Upper lobe of right lung (tissue), 1 donor: Measurements from ENCODE around the gene GNAL. TPM values are rescaled to one million over a fixed set of nuclear protein-coding genes. Genes with fewer than 3 reads are reported as not detected.

Experiments used
- ATAC-seq: fragments of 200-7000 bp; cut with Tn5 transposase; one replicate; pipeline ENCODE4 v1.9.1; 2020; ENCODE audit warnings: mild to moderate bottlenecking, moderate library complexity
- DNase-seq: peaks from one replicate; pipeline ENCODE4 v3.0.0-alpha.2; 2020
- H3K27ac ChIP-seq: fragments of 200-600 bp; one replicate; pipeline ENCODE4 v1.8.0; 2022
- H3K27me3 ChIP-seq: fragments of 200-600 bp; one replicate; pipeline ENCODE4 v1.8.0; 2022; ENCODE audit warnings: mild to moderate bottlenecking
- H3K36me3 ChIP-seq: fragments of 200-600 bp; one replicate; pipeline ENCODE4 v1.8.0; 2022
- H3K4me1 ChIP-seq: fragments of 200-600 bp; one replicate; pipeline ENCODE4 v1.8.0; 2022
- H3K4me3 ChIP-seq: fragments of 200-600 bp; one replicate; pipeline ENCODE4 v1.8.0; 2022; ENCODE audit warnings: mild to moderate bottlenecking
- H3K9me3 ChIP-seq: fragments of 200-600 bp; one replicate; pipeline ENCODE4 v1.8.0; 2022
- intact Hi-C: fragments of 100-400 bp; cut with DNase I; formaldehyde crosslinking; loops from one replicate; pipeline ENCODE4 v1.11.0; 2022
- total RNA-seq: library from RNA; stranded (reverse); fragmentation: NEBNext Ultra II Directional; extraction: Animal tissue kit (Norgen Biotek cat#: 25700); gene quantifications from one replicate; pipeline ENCODE4 v1.2.1, GENCODE V29; 2021
- TF ChIP-seq, protein P1 (sequence below): fragments of 200-600 bp; IDR thresholded peaks from one replicate; pipeline ENCODE4 v1.8.0; 2022; ENCODE audit warnings: antibody characterized with exemption
- donor health status: DM: no; HTN: yes; CAD: no; lungs with severe emphysema.

The GNAL gene
- total RNA-seq, 1 donor from 2014 or later: 4.3 TPM

DNA sequence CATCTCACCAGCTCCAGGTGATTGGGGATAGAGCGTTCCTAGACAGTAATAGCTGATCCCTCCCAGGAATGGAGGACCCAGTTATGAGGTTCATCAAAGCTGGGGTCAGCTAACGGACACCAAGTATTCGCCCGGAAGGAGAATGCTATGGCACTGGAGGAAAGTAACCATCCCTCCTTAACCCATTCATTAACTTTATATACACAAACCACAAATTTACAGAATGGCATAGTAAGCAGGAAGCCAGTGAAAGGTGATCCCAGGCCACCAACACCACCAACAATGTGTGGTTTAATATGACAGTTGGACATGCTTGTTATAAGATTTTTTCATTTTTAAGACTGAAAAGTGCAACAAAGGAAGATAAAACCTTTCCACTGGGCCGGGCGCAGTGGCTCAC, 106.9 kb downstream of the GNAL start:
- intact Hi-C loops: no loop called here
- H3K36me3 ChIP-seq: no peaks in the 10 kb centered on the region
- no peak overlapping the region for H3K27ac ChIP-seq
- H3K4me3 ChIP-seq: no peak overlapping the region
- H3K9me3 ChIP-seq: no peaks in the 10 kb centered on the region
- no peaks in the 10 kb centered on the region for H3K27me3 ChIP-seq
- DNase-seq: no peak
- H3K4me1 ChIP-seq: no peaks in the 10 kb centered on the region
- TF ChIP-seq, protein P1, sequence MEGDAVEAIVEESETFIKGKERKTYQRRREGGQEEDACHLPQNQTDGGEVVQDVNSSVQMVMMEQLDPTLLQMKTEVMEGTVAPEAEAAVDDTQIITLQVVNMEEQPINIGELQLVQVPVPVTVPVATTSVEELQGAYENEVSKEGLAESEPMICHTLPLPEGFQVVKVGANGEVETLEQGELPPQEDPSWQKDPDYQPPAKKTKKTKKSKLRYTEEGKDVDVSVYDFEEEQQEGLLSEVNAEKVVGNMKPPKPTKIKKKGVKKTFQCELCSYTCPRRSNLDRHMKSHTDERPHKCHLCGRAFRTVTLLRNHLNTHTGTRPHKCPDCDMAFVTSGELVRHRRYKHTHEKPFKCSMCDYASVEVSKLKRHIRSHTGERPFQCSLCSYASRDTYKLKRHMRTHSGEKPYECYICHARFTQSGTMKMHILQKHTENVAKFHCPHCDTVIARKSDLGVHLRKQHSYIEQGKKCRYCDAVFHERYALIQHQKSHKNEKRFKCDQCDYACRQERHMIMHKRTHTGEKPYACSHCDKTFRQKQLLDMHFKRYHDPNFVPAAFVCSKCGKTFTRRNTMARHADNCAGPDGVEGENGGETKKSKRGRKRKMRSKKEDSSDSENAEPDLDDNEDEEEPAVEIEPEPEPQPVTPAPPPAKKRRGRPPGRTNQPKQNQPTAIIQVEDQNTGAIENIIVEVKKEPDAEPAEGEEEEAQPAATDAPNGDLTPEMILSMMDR: no peak
- ATAC-seq: no peak

DNA sequence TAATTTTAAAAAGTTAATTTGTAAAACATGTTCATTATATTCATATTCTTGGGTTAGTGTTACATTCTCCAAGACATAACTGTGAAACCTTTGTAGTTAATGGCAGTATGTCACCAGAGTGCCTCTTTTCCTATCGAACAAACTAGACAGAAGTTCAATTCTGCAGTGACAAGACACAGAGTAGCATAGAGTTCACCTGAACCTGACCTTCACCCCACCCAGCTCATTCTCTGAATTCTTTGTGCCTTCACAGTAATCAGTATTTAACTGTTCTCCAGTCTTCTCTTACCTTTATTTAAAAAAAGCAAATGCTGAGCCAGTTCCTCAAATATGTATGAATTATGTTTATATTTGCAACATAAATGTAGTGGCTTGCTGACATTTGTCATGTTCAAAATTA, 109.2 kb downstream of the GNAL start:
- Histone ChIP-seq H3K27me3 (no peaks in the 10 kb centered on the region), H3K27ac (no peak overlapping the region), H3K9me3 (no peaks in the 10 kb centered on the region), H3K4me1 (no peaks in the 10 kb centered on the region), H3K4me3 (no peak overlapping the region), H3K36me3 (no peaks in the 10 kb centered on the region)
- ATAC-seq (no peak), DNase-seq (no peak)
- TF ChIP-seq, protein P1: no peak
- intact Hi-C loops: no loop called here

DNA sequence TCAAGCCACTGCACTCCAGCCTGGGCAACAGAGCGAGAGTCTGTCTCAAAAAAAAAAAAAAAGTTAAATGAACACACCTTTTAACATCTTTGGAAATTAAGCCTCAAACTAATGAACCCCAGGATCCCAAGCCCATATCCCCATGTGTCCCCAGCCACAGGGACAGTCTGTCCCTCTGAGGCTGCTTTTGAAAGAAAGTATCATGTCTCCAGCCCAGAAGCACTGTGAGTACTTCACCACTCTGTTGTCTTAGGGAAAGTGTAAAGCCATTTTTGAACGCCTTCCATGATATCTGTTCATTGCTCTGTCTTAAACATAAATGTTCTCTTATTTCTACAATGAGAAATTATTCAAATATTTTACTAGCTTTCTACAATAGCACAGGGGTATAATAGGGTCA, 110.0 kb downstream of the GNAL start:
- H3K27ac ChIP-seq: no peak overlapping the region
- no peaks in the 10 kb centered on the region for H3K36me3 ChIP-seq
- intact Hi-C loops: no loop called here
- H3K4me1 ChIP-seq: no peaks in the 10 kb centered on the region
- no peaks in the 10 kb centered on the region for H3K27me3 ChIP-seq
- no peak for ATAC-seq
- TF ChIP-seq, protein P1: no peak
- no peak overlapping the region for H3K4me3 ChIP-seq
- DNase-seq: no peak
- no peaks in the 10 kb centered on the region for H3K9me3 ChIP-seq

DNA sequence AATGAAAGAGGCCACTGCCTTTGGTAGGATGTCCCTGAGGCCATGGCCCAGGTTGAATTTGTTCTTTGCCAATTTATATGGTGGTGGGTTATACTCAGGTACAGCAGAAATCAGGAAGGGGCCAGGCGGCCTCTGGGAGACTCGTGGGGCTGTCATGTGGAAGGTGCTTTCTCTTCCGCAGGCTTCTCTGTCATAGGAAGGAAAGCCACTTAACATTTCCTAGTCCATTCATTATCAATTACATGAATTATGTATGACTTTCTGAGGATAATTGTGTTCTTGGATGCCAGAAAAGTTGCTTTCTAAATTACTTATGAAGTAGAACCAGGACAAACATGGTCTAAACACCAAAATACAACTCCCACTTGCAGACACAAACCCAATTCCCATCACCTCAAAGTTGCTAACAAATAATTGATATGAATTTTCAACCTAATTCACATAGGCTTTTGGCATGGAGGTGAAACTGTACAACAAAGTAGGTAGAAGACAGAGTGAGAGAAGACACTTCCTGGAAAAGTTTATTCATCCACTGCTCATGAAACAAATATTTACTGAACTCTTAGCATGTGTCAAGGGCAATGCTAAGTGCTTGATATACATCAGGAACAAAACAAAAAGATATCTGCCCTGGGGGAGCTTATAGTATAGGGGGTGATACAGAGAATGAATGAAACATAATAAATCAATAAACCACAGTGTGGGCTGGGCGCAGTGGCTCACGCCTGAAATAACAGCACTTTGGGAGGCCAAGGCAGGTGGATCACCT, 111.7 kb downstream of the GNAL start:
- H3K9me3 ChIP-seq: no peaks in the 10 kb centered on the region
- intact Hi-C loops: no loop called here
- TF ChIP-seq, protein P1: no peak
- no peaks in the 10 kb centered on the region for H3K27me3 ChIP-seq
- no peak overlapping the region for H3K27ac ChIP-seq
- no peaks in the 10 kb centered on the region for H3K4me1 ChIP-seq
- H3K36me3 ChIP-seq: no peaks in the 10 kb centered on the region
- DNase-seq (no peak), ATAC-seq (no peak)
- H3K4me3 ChIP-seq: no peak overlapping the region

DNA sequence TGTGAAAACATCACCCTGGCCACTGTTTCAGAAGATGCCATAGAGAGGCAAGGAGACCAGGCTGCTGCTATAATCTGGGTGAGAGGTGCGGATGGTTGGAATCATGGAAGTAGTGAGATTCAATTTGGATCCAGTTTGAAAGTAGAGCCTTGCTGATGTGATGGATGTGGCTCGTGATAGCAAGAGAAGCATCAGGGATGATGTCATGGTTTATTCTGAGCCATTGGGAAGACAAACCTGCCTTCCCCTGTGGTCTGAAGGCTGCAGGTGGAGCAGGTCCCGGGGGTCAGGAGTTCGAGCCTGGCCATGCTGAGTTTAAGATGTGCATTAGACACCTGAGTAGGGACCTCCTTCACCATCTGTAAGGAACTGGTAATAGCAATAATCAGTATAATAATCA, 112.5 kb downstream of the GNAL start:
- no peak for DNase-seq
- intact Hi-C loops: no loop called here
- Histone ChIP-seq H3K9me3 (no peaks in the 10 kb centered on the region), H3K4me1 (no peaks in the 10 kb centered on the region), H3K4me3 (no peak overlapping the region), H3K36me3 (no peaks in the 10 kb centered on the region), H3K27ac (no peak overlapping the region), H3K27me3 (no peaks in the 10 kb centered on the region)
- no peak for ATAC-seq
- TF ChIP-seq, protein P1: no peak

DNA sequence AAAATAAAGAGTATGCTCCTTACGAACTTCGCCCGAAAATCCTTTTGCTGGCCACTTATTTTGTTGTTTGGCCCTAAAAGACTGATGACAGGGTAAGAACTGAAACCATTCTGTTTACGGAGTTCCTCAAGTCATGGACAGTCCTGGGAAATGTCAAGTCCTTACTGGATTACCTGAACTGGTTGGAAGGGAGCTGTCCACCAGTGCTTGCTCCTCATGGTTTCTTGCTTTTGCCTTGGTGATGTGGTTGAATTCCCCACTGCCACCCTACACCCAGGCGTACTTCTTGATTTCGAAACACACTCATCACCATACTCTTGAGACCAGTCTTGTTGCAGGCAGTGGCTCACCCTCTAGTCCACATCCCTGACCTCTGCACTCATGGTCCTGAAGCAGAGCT, 113.1 kb downstream of the GNAL start:
- ATAC-seq (no peak), DNase-seq (no peak)
- Histone ChIP-seq H3K36me3 (no peaks in the 10 kb centered on the region), H3K27ac (no peak overlapping the region), H3K27me3 (no peaks in the 10 kb centered on the region), H3K4me3 (no peak overlapping the region), H3K4me1 (no peaks in the 10 kb centered on the region), H3K9me3 (no peaks in the 10 kb centered on the region)
- intact Hi-C loops: no loop called here
- TF ChIP-seq, protein P1: no peak
